Pancreas (tissue), 10 donors: ENCODE data around the gene LENG9. TPM values are rescaled to one million over a fixed set of nuclear protein-coding genes. Genes with fewer than 3 reads are reported as not detected.
"Not testable (repeated sequence)": the region's sequence is repeated elsewhere in the genome, so short reads cannot be mapped to it uniquely, and the experiment has no call there.

Experiments used
- ATAC-seq, 4 donors: fragments of 200-7000 bp; cut with Tn5 transposase; one replicate each; pipeline versions ENCODE4 v1.8.0 to v1.9.1; 2020; ENCODE audit warnings: mild to moderate bottlenecking in 4 of 4, moderate library complexity in 4 of 4
- DNase-seq, 6 donors: peaks; one replicate each; pipeline ENCODE4 v3.0.0-alpha.2; 2020
- FAIRE-seq: peaks from 2 replicates; lab custom pipeline; 2012; peaks lifted over from hg19 to GRCh38; lab: Jason Lieb, UNC
- H3K27ac ChIP-seq, 4 donors: fragments of 200-600 bp; sonication (generic); 1 replicate in 3 of 4; 2 replicates in 1 of 4; pipeline versions ENCODE4 v1.5.0 to v1.8.0; 2020
- H3K27me3 ChIP-seq, 4 donors: fragments of 200-600 bp; one replicate each; pipeline ENCODE4 v1.8.0; 2021
- H3K36me3 ChIP-seq, 3 donors: fragments of 200-600 bp; sonication (generic) in 1 of 3; one replicate each; pipeline versions ENCODE4 v1.5.0 to v1.8.0; 2020 to 2021
- H3K4me1 ChIP-seq, 3 donors: fragments of 200-600 bp; one replicate each; pipeline ENCODE4 v1.8.0; 2021
- H3K4me3 ChIP-seq, 4 donors: fragments of 200-600 bp; sonication (generic) in 2 of 4; one replicate each; pipeline versions ENCODE4 v1.5.0 to v1.8.0; 2020 to 2021
- H3K9me3 ChIP-seq, 4 donors: fragments of 200-600 bp; one replicate each; pipeline ENCODE4 v1.8.0; 2021
- CTCF ChIP-seq, 4 donors: fragments of 200-600 bp; sonication (generic) in 3 of 4; IDR thresholded peaks; one replicate each; pipeline versions ENCODE4 v1.5.0 to v1.8.0; 2021; ENCODE audit warnings: antibody characterized with exemption in 4 of 4
- WGBS, 2 donors: extraction: QIAGEN DNeasy Blood & Tissue Kit; methylation state at CpG; one replicate each; pipeline ENCODE4 v1.1.7; 2013; 5-methylcytosine and 5-hydroxymethylcytosine counted together
- intact Hi-C, 3 donors: fragments of 100-400 bp; cut with DNase I; formaldehyde crosslinking; loops; one replicate each; pipeline versions ENCODE4 v1.11.1 to v1.14.2; 2022
- polyA plus RNA-seq, 2 donors: library from polyadenylated mRNA; stranded (reverse); fragments of 200-250 nt; gene quantifications; one replicate each; pipeline ENCODE4 v1.2.3, GENCODE V29; 2013
- total RNA-seq, 6 donors: library from RNA; stranded (reverse); fragmentation: NEBNext Ultra II Directional in 4 of 6; extraction: Animal tissue kit (Norgen Biotek cat#: 25700) in 4 of 6; gene quantifications; one replicate each; pipeline versions ENCODE4 v1.2.1 to v1.2.4, GENCODE V29; 2021 to 2023
- donor health status: healthy with polysubstance abuse.
- donor health status: DM: no; HTN: no; CAD: no; lungs with moderate emphysema.
- donor health status: DM: no; HTN: no; CAD: no.
- donor health status: control.
- donor health status: control.
- donor health status: Bipolar disorder and iron deficiency.
- donor health status: DM: yes; HTN: yes; CAD: no.
- donor health status: DM: no; HTN: no; CAD: no.
- donor health status: DM: no; HTN: no; CAD: no.
- donor health status: DM: yes; HTN: yes; CAD: no.

LENG9 gene
- total and polyA plus RNA-seq, 8 donors: 4.2 to 23.4 (median 13.1) TPM

DNA sequence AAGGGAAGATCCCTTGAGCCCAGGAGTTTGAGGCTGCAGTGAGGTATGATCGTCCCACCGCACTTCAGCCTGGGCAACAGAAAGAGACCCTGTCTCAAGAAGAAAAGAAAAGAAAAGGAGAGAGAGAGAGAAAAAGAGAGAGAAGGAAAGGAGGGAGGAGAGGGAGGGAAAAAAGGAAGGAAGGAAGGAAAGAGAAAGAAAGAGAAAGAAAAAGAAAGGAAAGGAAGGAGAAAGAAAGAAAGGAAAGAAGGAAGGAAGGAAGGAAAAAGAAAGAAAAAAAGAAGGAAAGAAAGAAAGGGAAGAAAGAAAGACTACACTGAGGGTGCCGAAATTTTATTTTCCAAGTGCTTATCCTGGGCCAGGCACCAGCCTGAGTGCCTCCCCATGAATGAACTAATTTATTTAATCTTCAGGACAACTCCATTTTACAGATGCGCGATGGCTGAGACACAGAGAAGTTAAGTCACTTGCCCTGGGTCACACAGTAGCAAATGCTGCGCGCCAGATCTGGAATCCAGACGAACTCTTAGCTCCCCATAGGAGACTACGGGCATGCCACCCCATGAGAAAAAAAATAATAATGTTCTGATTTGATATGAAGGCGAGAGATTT, 6.8 kb upstream of the LENG9 start:
- FAIRE-seq: no peak
- Histone ChIP-seq H3K27me3 (no peaks in the 10 kb centered on the region), H3K4me3 (peak overlapping the region in 2 of 4 donors; percentile 43 to 50), H3K4me1 (peaks cover 19 to 38% (median 28%) of the 10 kb centered on the region in 3 donors), H3K9me3 (no peaks in the 10 kb centered on the region), H3K27ac (peak overlapping the region in 3 of 4 donors; percentile 62 to 94 (median 91)), H3K36me3 (no peaks in the 10 kb centered on the region)
- intact Hi-C loops: no loop called here
- no peak for DNase-seq
- no peak for ATAC-seq
- WGBS, 2 donors: 66 to 70% methylated on average over 10 of the region's 10 CpGs
- TF ChIP-seq CTCF (IDR thresholded peaks at IDR 0.05): no peak

DNA sequence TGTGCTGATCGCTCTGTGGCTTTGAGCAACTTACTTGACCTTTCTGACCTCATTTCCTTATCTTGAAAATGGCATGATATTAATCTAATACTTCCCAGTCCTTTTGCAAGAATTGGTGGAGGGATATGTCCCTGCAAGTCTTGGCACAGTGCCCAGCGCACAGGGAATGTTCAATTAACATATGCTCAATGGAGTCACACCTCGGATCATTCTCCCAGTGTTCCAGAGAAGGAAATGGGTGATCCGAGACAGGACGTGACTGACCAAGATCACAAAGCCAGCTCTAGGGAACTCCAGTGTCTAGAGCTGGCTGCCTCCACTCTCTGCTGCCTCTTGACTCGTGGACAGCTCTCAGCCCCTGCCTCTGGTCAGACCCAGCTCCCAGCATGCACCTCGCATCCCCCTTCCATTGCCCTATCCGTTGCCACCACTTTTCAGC, 5.9 kb upstream of the LENG9 start:
- DNase-seq: peak in 4 of 6 donors; percentile 61 to 84 (median 76)
- Histone ChIP-seq H3K36me3 (no peaks in the 10 kb centered on the region), H3K9me3 (no peaks in the 10 kb centered on the region), H3K4me3 (no peak overlapping the region), H3K4me1 (peaks cover 19 to 38% (median 28%) of the 10 kb centered on the region in 3 donors), H3K27ac (peak overlapping the region in 2 of 4 donors; percentile 91 to 94), H3K27me3 (no peaks in the 10 kb centered on the region)
- 37 to 41% methylated on average over 8 of the region's 8 CpGs for WGBS, 2 donors
- no peak for TF ChIP-seq CTCF (IDR thresholded peaks at IDR 0.05)
- intact Hi-C loops: no loop called here
- FAIRE-seq: no peak
- no peak for ATAC-seq

GRCh38 chr19:54466110-54466480, 2.5 kb upstream of the LENG9 start:
- peak overlapping the region in 1 of 4 donors; percentile 97 for H3K27ac ChIP-seq
- H3K4me3 ChIP-seq, ATAC-seq, DNase-seq, intact Hi-C loops, H3K27me3 ChIP-seq, H3K9me3 ChIP-seq, FAIRE-seq: not testable (repeated sequence)
- peaks cover 0 to 11% (median 4%) of the 10 kb centered on the region in 3 donors for H3K36me3 ChIP-seq
- 96 to 97% methylated on average over 14 of the region's 14 CpGs for WGBS, 2 donors
- H3K4me1 ChIP-seq: peaks cover 30 to 52% (median 38%) of the 10 kb centered on the region in 3 donors

DNA sequence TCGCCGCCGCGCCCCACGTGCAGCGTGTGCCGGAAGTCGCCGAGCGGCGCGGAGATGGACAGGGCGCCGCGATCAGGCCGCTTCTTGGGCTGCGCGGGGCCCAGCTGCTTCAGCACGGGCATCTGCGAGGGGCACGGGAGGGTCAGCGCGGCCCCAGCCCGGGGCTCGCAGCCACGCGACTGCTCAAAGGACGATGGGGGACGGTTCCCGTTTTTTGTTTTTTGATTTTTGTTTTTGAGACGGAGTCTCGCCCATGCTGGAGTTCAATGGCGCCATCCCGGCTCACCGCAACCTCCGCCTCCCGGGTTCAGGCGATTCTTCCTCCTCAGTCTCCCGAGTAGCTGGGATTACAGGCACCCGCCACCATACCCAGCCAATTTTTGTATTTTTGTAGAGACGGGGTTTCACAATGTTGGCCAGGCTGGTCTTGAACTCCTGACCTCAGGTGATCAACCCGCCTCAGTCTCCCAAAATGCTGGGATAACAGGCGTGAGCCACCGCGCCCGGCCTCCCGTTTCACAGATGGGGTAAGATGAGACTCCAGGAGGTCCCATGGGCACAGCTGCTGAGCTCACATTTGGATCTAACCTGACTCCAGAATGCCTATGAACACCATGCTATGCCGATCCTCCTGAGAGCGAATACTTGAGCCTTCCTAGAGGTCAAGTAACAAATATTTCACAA, 2.0 kb upstream of the LENG9 start:
- Histone ChIP-seq H3K36me3 (peaks cover 0 to 16% (median 9%) of the 10 kb centered on the region in 3 donors), H3K27me3 (no peaks in the 10 kb centered on the region), H3K27ac (peak overlapping the region in 2 of 4 donors; percentile 97 to 99), H3K4me1 (peaks cover 28 to 55% (median 36%) of the 10 kb centered on the region in 3 donors), H3K9me3 (no peaks in the 10 kb centered on the region), H3K4me3 (peak overlapping the region in 2 of 4 donors; percentile 55 to 58)
- WGBS, 2 donors: 76 to 81% methylated on average over 42 to 49 of the region's 49 CpGs
- no peak for FAIRE-seq
- no peak for TF ChIP-seq CTCF (IDR thresholded peaks at IDR 0.05)
- peak in 3 of 6 donors; percentile 51 to 76 (median 63) for DNase-seq
- ATAC-seq: no peak
- intact Hi-C loops: no loop called here

GRCh38 chr19:54464630-54465425, 1.2 kb upstream of the LENG9 start:
- Histone ChIP-seq H3K4me1 (peaks cover 26 to 55% (median 37%) of the 10 kb centered on the region in 3 donors), H3K27ac (peak overlapping the region; percentile 97 to 99 (median 99)), H3K9me3 (no peaks in the 10 kb centered on the region), H3K27me3 (no peaks in the 10 kb centered on the region), H3K4me3 (peak overlapping the region; percentile 26 to 61 (median 56)), H3K36me3 (peaks cover 0 to 24% (median 13%) of the 10 kb centered on the region in 3 donors)
- peak; percentile 92 to 97 (median 95) for DNase-seq
- FAIRE-seq: no peak
- peak; percentile 64 to 76 (median 66) for ATAC-seq
- 8 to 9% methylated on average over 63 to 87 of the region's 87 CpGs for WGBS, 2 donors
- no peak for TF ChIP-seq CTCF (IDR thresholded peaks at IDR 0.05)
- intact Hi-C loops: no loop called here
